PFSK-1 (cell line): ENCODE data around the gene MACF1.

ENCODE experiments used
- FOXP2 ChIP-seq: optimal IDR thresholded peaks from 2 replicates; pipeline ENCODE3; 2011; ENCODE audit warnings: borderline replicate concordance, control low read depth, inconsistent platforms; ENCODE audit not compliant: insufficient read depth; ENCODE audit errors: extremely low read length, extremely low read depth
- POLR2AphosphoS5 ChIP-seq: IDR thresholded peaks from 2 replicates; pipeline ENCODE4 v1.6.1; 2012; ENCODE audit warnings: low read depth, mild to moderate bottlenecking, control low read depth, low read length, moderate library complexity
- REST ChIP-seq, 2 experiments: IDR thresholded peaks; 2 replicates each; pipeline versions ENCODE4 v1.6.1 to v1.8.0; 2011 to 2012; ENCODE audit warnings: low read depth in 2 of 2, low read length in 2 of 2, control low read depth in 1 of 2, inconsistent platforms in 1 of 2, mild to moderate bottlenecking in 1 of 2, moderate library complexity in 1 of 2; ENCODE audit not compliant: insufficient read depth in 1 of 2
- SIN3A ChIP-seq: IDR thresholded peaks from 2 replicates; pipeline ENCODE4 v1.6.1; 2012; ENCODE audit warnings: mild to moderate bottlenecking, low read length, moderate library complexity, borderline replicate concordance; ENCODE audit not compliant: insufficient read depth
- TAF1 ChIP-seq: IDR thresholded peaks from 2 replicates; pipeline ENCODE4 v1.6.1; 2012; ENCODE audit warnings: low read length, control low read depth, borderline replicate concordance; ENCODE audit not compliant: insufficient read depth

The MACF1 gene

DNA sequence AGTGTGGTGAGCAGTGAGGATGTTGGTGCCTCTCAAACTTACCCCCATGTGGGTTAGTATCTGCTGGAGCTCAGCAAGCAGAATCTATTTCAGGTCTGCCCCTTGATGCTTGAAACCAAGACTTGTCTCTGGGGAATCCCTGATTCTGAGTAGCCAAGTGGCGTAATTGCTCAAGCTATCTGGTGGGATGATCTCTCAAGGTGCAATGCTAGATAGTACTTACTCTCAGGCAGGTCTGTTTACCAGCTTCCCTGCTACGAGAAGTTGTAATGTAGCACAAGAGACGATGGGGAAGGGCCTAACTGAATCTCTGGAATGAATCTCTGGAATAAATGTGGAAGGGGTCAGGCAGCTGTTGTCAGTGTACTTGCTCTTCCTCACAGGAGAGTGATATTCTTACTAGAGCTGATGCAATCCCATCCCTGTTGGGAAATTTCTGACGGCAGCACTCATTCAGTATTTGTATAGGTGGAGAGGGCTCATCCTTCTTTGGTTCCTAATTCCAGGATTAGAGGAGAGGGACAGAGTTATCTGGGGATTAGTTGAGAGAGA, 65.4 kb downstream of the MACF1 start:
- TF ChIP-seq POLR2AphosphoS5 (no peak), FOXP2 (no peak), TAF1 (no peak), SIN3A (no peak), REST (IDR thresholded peaks at IDR 0.05; ENCODE audit: insufficient read depth in 1 of 2, low read depth in 2 of 2, low read length in 2 of 2) (no peak)

- no peak for TF ChIP-seq REST (IDR thresholded peaks at IDR 0.05; ENCODE audit: insufficient read depth in 1 of 2, low read depth in 2 of 2, low read length in 2 of 2)
Observed at GRCh38 chr1:39270368-39270767, 65.9 kb downstream of the MACF1 start.

- TF ChIP-seq TAF1 (no peak), SIN3A (no peak), POLR2AphosphoS5 (no peak), REST (IDR thresholded peaks at IDR 0.05; ENCODE audit: insufficient read depth in 1 of 2, low read depth in 2 of 2, low read length in 2 of 2) (no peak), FOXP2 (no peak)
Observed at GRCh38 chr1:39272027-39272797, 67.7 kb downstream of the MACF1 start.

DNA sequence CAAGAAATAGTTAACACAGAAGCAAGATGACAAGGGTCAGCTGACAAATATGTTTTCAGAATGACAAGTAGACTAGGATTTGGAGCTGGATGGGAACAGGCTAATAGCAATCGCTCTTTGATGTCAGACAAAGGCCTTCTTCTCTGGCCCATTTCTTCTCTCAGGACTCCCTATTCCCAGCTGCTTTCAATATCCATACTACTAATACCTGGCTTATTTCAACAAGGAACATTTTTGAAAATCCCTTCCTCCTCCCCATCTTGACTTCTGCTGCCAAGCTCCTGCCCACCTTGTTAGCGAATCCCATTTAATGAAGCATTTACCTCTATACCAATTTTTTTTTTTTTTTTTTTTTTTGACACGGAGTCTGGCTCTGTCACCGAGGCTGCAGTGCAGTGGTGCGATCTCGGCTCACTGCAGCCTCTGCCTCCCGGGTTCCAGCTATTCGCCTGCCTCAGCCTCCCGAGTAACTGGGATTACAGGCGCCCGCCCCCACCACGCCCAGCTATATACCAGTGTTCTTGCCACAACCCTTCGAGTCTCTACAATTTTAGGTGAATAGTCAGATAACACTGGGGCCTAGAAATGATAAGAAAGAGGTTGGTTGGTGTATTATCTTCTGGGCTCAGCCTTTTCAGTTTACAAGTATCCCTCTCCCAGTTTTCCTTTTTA, 68.4 kb downstream of the MACF1 start:
- TF ChIP-seq FOXP2 (no peak), SIN3A (no peak), TAF1 (no peak), POLR2AphosphoS5 (no peak), REST (IDR thresholded peaks at IDR 0.05; ENCODE audit: insufficient read depth in 1 of 2, low read depth in 2 of 2, low read length in 2 of 2) (no peak)
